Ishikawa (cell line): ENCODE measurements around the gene WFDC9.

Source experiments
- CEBPB ChIP-seq: IDR thresholded peaks from 2 replicates; pipeline ENCODE4 v1.6.1; 2012
- CREB1 ChIP-seq: IDR thresholded peaks from 2 replicates; pipeline ENCODE4 v1.6.1; 2012; ENCODE audit warnings: low read depth
- EGR1 ChIP-seq: IDR thresholded peaks from 2 replicates; pipeline ENCODE4 v1.6.1; 2012
- EP300 ChIP-seq: IDR thresholded peaks from 2 replicates; pipeline ENCODE4 v1.6.1; 2012; ENCODE audit warnings: borderline replicate concordance
- FOXM1 ChIP-seq: IDR thresholded peaks from 2 replicates; pipeline ENCODE4 v1.6.1; 2012; ENCODE audit warnings: low read depth, borderline replicate concordance
- MAX ChIP-seq: IDR thresholded peaks from 2 replicates; pipeline ENCODE4 v1.6.1; 2012
- NFIC ChIP-seq: IDR thresholded peaks from 2 replicates; pipeline ENCODE4 v1.6.1; 2012
- RAD21 ChIP-seq: IDR thresholded peaks from 2 replicates; pipeline ENCODE4 v1.6.1; 2012; ENCODE audit warnings: low read depth
- REST ChIP-seq: IDR thresholded peaks from 2 replicates; pipeline ENCODE4 v1.6.1; 2012; ENCODE audit warnings: low read depth, mild to moderate bottlenecking
- TAF1 ChIP-seq: IDR thresholded peaks from 2 replicates; pipeline ENCODE4 v1.6.1; 2012; ENCODE audit warnings: low read depth, mild to moderate bottlenecking
- TCF12 ChIP-seq: IDR thresholded peaks from 2 replicates; pipeline ENCODE4 v1.6.1; 2012; ENCODE audit warnings: low read depth
- TEAD4 ChIP-seq: IDR thresholded peaks from 2 replicates; pipeline ENCODE4 v1.6.1; 2012
- USF1 ChIP-seq: IDR thresholded peaks from 2 replicates; pipeline ENCODE4 v1.6.1; 2012
- YY1 ChIP-seq: IDR thresholded peaks from 2 replicates; pipeline ENCODE4 v1.6.1; 2012; ENCODE audit warnings: low read depth
- ZBTB7A ChIP-seq: IDR thresholded peaks from 2 replicates; pipeline ENCODE4 v1.6.1; 2012; ENCODE audit warnings: low read depth

WFDC9 gene

GRCh38 chr20:45629496-45630100, 1.5 kb downstream of the WFDC9 start, which contains the start of gene WFDC10A:
TSS of gene WFDC10A (plus strand) at chr20:45629739. CDS start at chr20:45629814, 75 bp downstream.
- TF ChIP-seq CREB1 (no peak), RAD21 (peak; percentile 67)

- TF ChIP-seq TCF12 = no peak
- TF ChIP-seq EGR1 = no peak
- no peak for TF ChIP-seq FOXM1
- TF ChIP-seq YY1 = no peak
- no peak for TF ChIP-seq REST
- TF ChIP-seq TEAD4 = no peak
- TF ChIP-seq RAD21 = no peak
- TF ChIP-seq CEBPB = no peak
- TF ChIP-seq TAF1 = no peak
Observed at GRCh38 chr20:45626540-45626939, 4.5 kb downstream of the WFDC9 start.

GRCh38 chr20:45621593-45621992, 9.5 kb downstream of the WFDC9 start:
- TF ChIP-seq MAX (no peak), TEAD4 (no peak), NFIC (no peak), EGR1 (no peak), TAF1 (no peak), USF1 (no peak), CEBPB (no peak), CREB1 (no peak), TCF12 (no peak), RAD21 (no peak), EP300 (no peak), YY1 (no peak), ZBTB7A (no peak), FOXM1 (no peak), REST (no peak)

- TF ChIP-seq EGR1 = no peak
- TF ChIP-seq CREB1 = no peak
- TF ChIP-seq REST = no peak
- TF ChIP-seq USF1 = no peak
- no peak for TF ChIP-seq CEBPB
- no peak for TF ChIP-seq RAD21
- TF ChIP-seq ZBTB7A = no peak
- no peak for TF ChIP-seq YY1
- TF ChIP-seq TCF12 = no peak
Observed at GRCh38 chr20:45617591-45617990, 13.5 kb downstream of the WFDC9 start.

- TF ChIP-seq ZBTB7A (no peak), TAF1 (no peak), USF1 (no peak)
Observed at GRCh38 chr20:45612314-45612713, 18.8 kb downstream of the WFDC9 start.
